PFSK-1 (cell line): ENCODE measurements around the gene CKAP4.

Experiments used
- FOXP2 ChIP-seq: optimal IDR thresholded peaks from 2 replicates; pipeline ENCODE3; 2011; ENCODE audit warnings: borderline replicate concordance, control low read depth, inconsistent platforms; ENCODE audit not compliant: insufficient read depth; ENCODE audit errors: extremely low read length, extremely low read depth
- POLR2AphosphoS5 ChIP-seq: IDR thresholded peaks from 2 replicates; pipeline ENCODE4 v1.6.1; 2012; ENCODE audit warnings: low read depth, mild to moderate bottlenecking, control low read depth, low read length, moderate library complexity
- SIN3A ChIP-seq: IDR thresholded peaks from 2 replicates; pipeline ENCODE4 v1.6.1; 2012; ENCODE audit warnings: mild to moderate bottlenecking, low read length, moderate library complexity, borderline replicate concordance; ENCODE audit not compliant: insufficient read depth
- TAF1 ChIP-seq: IDR thresholded peaks from 2 replicates; pipeline ENCODE4 v1.6.1; 2012; ENCODE audit warnings: low read length, control low read depth, borderline replicate concordance; ENCODE audit not compliant: insufficient read depth
- TF ChIP-seq, protein P1 (sequence below), 2 experiments: IDR thresholded peaks; 2 replicates each; pipeline versions ENCODE4 v1.6.1 to v1.8.0; 2011 to 2012; ENCODE audit warnings: low read depth in 2 of 2, low read length in 2 of 2, control low read depth in 1 of 2, inconsistent platforms in 1 of 2, mild to moderate bottlenecking in 1 of 2, moderate library complexity in 1 of 2; ENCODE audit not compliant: insufficient read depth in 1 of 2

GRCh38 chr12:106256524-106256923, 8.7 kb upstream of the CKAP4 start:
- TF ChIP-seq SIN3A, result no peak
- TF ChIP-seq POLR2AphosphoS5, result no peak
- TF ChIP-seq TAF1, result no peak
- TF ChIP-seq, protein P1, sequence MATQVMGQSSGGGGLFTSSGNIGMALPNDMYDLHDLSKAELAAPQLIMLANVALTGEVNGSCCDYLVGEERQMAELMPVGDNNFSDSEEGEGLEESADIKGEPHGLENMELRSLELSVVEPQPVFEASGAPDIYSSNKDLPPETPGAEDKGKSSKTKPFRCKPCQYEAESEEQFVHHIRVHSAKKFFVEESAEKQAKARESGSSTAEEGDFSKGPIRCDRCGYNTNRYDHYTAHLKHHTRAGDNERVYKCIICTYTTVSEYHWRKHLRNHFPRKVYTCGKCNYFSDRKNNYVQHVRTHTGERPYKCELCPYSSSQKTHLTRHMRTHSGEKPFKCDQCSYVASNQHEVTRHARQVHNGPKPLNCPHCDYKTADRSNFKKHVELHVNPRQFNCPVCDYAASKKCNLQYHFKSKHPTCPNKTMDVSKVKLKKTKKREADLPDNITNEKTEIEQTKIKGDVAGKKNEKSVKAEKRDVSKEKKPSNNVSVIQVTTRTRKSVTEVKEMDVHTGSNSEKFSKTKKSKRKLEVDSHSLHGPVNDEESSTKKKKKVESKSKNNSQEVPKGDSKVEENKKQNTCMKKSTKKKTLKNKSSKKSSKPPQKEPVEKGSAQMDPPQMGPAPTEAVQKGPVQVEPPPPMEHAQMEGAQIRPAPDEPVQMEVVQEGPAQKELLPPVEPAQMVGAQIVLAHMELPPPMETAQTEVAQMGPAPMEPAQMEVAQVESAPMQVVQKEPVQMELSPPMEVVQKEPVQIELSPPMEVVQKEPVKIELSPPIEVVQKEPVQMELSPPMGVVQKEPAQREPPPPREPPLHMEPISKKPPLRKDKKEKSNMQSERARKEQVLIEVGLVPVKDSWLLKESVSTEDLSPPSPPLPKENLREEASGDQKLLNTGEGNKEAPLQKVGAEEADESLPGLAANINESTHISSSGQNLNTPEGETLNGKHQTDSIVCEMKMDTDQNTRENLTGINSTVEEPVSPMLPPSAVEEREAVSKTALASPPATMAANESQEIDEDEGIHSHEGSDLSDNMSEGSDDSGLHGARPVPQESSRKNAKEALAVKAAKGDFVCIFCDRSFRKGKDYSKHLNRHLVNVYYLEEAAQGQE (IDR thresholded peaks at IDR 0.05; ENCODE audit: insufficient read depth in 1 of 2, low read depth in 2 of 2, low read length in 2 of 2), result no peak
- no peak for TF ChIP-seq FOXP2
